Esophagus muscularis mucosa (tissue), 4 donors: ENCODE measurements around the gene ZFAND6. TPM values are rescaled to one million over a fixed set of nuclear protein-coding genes. Genes with fewer than 3 reads are reported as not detected.
"Not testable (repeated sequence)": the region's sequence is repeated elsewhere in the genome, so short reads cannot be mapped to it uniquely, and the experiment has no call there.

Source experiments
- DNase-seq: peaks from one replicate; pipeline ENCODE4 v3.0.0-alpha.2; 2017; ENCODE audit errors: extremely low spot score
- H3K27ac ChIP-seq, 4 donors: fragments of 200-600 bp; sonication (generic); replicated peaks in 1 of 4; 1 replicate in 3 of 4; 2 replicates in 1 of 4; pipeline ENCODE4 v1.5.1; 2016 to 2019; ENCODE audit warnings: mild to moderate bottlenecking in 1 of 4
- H3K27me3 ChIP-seq, 4 donors: fragments of 200-600 bp; sonication (generic); one replicate each; pipeline versions ENCODE4 v1.5.1 to v1.6.0; 2016 to 2019
- H3K36me3 ChIP-seq, 4 donors: fragments of 200-600 bp; sonication (generic); one replicate each; pipeline ENCODE4 v1.5.1; 2016 to 2019
- H3K4me1 ChIP-seq, 4 donors: fragments of 200-600 bp; sonication (generic); one replicate each; pipeline ENCODE4 v1.5.1; 2016 to 2019
- H3K4me3 ChIP-seq, 4 donors: fragments of 200-600 bp; sonication (generic); 1 replicate in 2 of 4; 2 replicates in 2 of 4; pipeline ENCODE4 v1.5.1; 2016 to 2019; ENCODE audit warnings: mild to moderate bottlenecking in 4 of 4, moderate library complexity in 1 of 4
- H3K9me3 ChIP-seq, 4 donors: fragments of 200-600 bp; sonication (generic); 1 replicate in 3 of 4; 2 replicates in 1 of 4; pipeline ENCODE4 v1.5.1; 2016 to 2019
- EP300 ChIP-seq: sonication (generic); formaldehyde crosslinking; IDR thresholded peaks from one replicate; pipeline ENCODE4 v1.6.1; 2017; ENCODE audit warnings: antibody characterized with exemption
- POLR2A ChIP-seq: fragments of 450-650 bp; IDR thresholded peaks from one replicate; pipeline ENCODE4 v1.6.1; 2017; ENCODE audit warnings: antibody characterized with exemption, moderate library complexity, mild to moderate bottlenecking, low read depth
- POLR2AphosphoS5 ChIP-seq, 2 donors: sonication (generic); formaldehyde crosslinking; IDR thresholded peaks; one replicate each; pipeline ENCODE4 v1.6.1; 2017; ENCODE audit warnings: antibody characterized with exemption in 2 of 2
- WGBS: methylation state at CpG from one replicate; pipeline ENCODE4 v1.1.5; 2018; 5-methylcytosine and 5-hydroxymethylcytosine counted together
- intact Hi-C: fragments of 100-400 bp; cut with DNase I; formaldehyde crosslinking; loops from one replicate; pipeline ENCODE4 v1.15.1; 2023
- total RNA-seq, 4 donors: library from RNA; depleted of rRNA; stranded (reverse); fragments of >200 nt; gene quantifications; one replicate each; pipeline versions ENCODE4 v1.1.0 to v1.2.1, GENCODE V29; 2016
- TF ChIP-seq, protein P1 (sequence below), 3 experiments: fragments of 200-600 bp in 2 of 3; fragments of 450-650 bp in 1 of 3; sonication (generic) in 2 of 3; IDR thresholded peaks; one replicate each; pipeline ENCODE4 v1.5.1; 2017 to 2019; ENCODE audit warnings: antibody characterized with exemption in 3 of 3, mild to moderate bottlenecking in 2 of 3, moderate library complexity in 1 of 3

The ZFAND6 gene
- total RNA-seq, 4 donors from 2014 or later = 80.2 to 134 (median 107) TPM

DNA sequence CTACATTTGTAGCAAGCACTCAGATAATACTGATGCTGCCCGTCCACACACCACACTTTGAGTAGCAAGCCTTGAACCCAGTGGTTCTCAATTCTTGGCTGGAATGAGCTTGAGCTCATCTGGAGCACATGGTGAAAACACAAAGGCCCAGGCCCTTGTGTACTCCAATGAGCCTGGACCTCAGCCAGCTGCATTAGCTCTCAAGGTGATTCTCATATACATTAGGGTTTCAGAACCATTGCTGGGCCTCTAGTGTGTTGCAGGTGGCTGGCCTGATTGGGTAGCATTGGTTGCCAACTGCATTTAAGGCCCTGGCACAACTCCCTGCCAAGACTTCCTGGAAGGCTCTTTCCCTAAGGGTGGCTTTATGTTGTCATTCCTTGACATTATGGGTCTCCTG is 23.4 kb upstream of the ZFAND6 start:
- Histone ChIP-seq H3K9me3 (no peaks in the 10 kb centered on the region), H3K27me3 (no peaks in the 10 kb centered on the region), H3K27ac (no peak overlapping the region), H3K36me3 (no peaks in the 10 kb centered on the region), H3K4me3 (no peak overlapping the region), H3K4me1 (peaks cover 0 to 11% (median 0%) of the 10 kb centered on the region in 4 donors)
- DNase-seq = no peak
- WGBS = 88% methylated on average over 1 of the region's 1 CpG
- TF ChIP-seq, protein P1, sequence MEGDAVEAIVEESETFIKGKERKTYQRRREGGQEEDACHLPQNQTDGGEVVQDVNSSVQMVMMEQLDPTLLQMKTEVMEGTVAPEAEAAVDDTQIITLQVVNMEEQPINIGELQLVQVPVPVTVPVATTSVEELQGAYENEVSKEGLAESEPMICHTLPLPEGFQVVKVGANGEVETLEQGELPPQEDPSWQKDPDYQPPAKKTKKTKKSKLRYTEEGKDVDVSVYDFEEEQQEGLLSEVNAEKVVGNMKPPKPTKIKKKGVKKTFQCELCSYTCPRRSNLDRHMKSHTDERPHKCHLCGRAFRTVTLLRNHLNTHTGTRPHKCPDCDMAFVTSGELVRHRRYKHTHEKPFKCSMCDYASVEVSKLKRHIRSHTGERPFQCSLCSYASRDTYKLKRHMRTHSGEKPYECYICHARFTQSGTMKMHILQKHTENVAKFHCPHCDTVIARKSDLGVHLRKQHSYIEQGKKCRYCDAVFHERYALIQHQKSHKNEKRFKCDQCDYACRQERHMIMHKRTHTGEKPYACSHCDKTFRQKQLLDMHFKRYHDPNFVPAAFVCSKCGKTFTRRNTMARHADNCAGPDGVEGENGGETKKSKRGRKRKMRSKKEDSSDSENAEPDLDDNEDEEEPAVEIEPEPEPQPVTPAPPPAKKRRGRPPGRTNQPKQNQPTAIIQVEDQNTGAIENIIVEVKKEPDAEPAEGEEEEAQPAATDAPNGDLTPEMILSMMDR (IDR thresholded peaks at IDR 0.05) = no peak
- TF ChIP-seq POLR2A = no peak
- no peak for TF ChIP-seq POLR2AphosphoS5 (IDR thresholded peaks at IDR 0.05)
- TF ChIP-seq EP300 = no peak
- intact Hi-C loops = no loop called here

DNA sequence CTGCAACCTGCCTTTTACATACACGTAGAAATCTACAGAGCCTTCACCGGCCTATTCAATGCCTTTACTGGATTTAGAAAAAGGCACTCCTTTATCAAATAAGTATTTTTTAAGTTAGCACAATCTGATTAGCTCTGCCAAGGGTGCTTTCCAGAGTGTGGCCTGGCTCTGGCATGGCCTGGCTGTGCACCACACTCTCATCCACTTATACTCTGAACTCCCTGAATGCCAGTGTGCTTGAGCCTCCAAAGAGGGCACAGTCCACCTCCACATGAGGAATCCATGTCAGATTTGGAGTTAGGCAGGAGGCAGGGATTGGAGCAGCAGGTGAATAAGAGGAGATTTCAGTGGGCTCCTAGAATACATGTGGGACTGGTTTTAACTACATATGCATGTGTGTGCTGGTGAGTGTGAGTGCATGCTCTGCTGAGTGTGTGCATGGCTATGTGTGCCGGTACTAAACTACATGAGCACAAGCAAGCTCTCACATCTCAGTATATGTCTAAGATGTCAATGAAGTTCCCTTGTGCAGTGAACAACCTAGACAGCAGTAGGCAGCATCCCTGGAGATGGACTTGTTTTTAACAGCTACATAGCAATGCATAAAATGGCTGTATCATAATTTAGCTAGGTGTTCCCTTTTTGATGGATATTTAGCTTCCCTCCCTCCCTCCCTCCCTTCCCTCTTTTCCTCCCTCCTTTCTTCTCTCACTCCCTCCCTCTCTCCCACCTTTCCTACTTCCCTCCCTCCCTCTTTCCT is 17.8 kb upstream of the ZFAND6 start:
- TF ChIP-seq POLR2AphosphoS5 (IDR thresholded peaks at IDR 0.05) (no peak), POLR2A (no peak), EP300 (no peak)
- TF ChIP-seq, protein P1 (IDR thresholded peaks at IDR 0.05) = no peak
- intact Hi-C loops = no loop called here

DNA sequence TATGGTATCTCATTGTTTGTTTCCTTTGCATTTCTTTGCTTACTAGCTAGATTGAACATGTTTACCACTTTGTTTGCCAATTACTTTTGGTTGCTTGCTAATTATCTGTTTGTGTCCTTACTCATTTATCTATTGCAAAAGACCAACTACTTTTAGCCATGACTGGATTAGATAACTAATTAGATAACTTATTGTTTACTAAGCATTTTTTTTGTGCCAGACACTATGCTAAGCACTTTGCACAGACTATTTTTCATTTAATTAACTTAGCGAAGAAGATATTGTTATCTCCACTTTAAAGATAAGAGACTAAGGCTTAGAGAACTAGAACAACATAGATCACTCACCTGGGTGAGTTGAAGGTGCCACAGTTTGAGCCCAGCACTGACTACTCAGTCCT is 16.9 kb upstream of the ZFAND6 start:
- Histone ChIP-seq H3K27ac (no peak overlapping the region), H3K36me3 (no peaks in the 10 kb centered on the region), H3K4me3 (no peak overlapping the region), H3K9me3 (no peaks in the 10 kb centered on the region), H3K4me1 (no peaks in the 10 kb centered on the region), H3K27me3 (no peaks in the 10 kb centered on the region)
- intact Hi-C loops = no loop called here
- DNase-seq = no peak
- 68% methylated on average over 1 of the region's 1 CpG for whole genome bisulfite sequencing
- no peak for TF ChIP-seq POLR2A
- TF ChIP-seq POLR2AphosphoS5 (IDR thresholded peaks at IDR 0.05) = no peak
- TF ChIP-seq EP300 = no peak
- TF ChIP-seq, protein P1 (IDR thresholded peaks at IDR 0.05) = no peak

More for the DNA sequence above, 17.8 kb upstream of the ZFAND6 start:
- H3K27me3 ChIP-seq = no peaks in the 10 kb centered on the region
- no peaks in the 10 kb centered on the region for H3K36me3 ChIP-seq
- no peaks in the 10 kb centered on the region for H3K4me1 ChIP-seq
- 94% methylated on average over 3 of the region's 3 CpGs for WGBS
- DNase-seq = peak; percentile 75
- H3K27ac ChIP-seq = no peak overlapping the region
- H3K4me3 ChIP-seq = no peak overlapping the region
- no peaks in the 10 kb centered on the region for H3K9me3 ChIP-seq

DNA sequence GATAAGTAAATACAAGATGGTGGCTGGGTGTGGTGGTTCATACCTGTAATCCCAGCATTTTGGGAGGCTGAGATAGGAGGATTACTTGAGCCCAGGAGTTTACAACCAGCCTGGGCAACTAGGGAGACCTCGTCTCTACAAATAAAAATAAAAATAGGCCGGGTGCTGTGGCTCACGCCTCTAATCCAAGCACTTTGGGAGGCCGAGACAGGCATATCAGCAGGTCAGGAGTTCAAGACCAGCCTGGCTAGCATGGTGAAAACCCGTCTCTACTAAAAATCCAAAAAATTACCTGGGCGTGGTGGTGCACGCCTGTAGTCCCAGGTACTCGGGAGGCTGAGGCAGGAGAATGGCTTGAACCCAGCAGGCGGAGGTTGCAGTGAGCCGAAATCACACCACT is 14.3 kb upstream of the ZFAND6 start:
- 94% methylated on average over 10 of the region's 10 CpGs for WGBS
- H3K9me3 ChIP-seq, intact Hi-C loops, H3K27me3 ChIP-seq, H3K4me1 ChIP-seq, H3K36me3 ChIP-seq, H3K4me3 ChIP-seq, H3K27ac ChIP-seq: not testable (repeated sequence)
- peak; percentile 57 for DNase-seq

DNA sequence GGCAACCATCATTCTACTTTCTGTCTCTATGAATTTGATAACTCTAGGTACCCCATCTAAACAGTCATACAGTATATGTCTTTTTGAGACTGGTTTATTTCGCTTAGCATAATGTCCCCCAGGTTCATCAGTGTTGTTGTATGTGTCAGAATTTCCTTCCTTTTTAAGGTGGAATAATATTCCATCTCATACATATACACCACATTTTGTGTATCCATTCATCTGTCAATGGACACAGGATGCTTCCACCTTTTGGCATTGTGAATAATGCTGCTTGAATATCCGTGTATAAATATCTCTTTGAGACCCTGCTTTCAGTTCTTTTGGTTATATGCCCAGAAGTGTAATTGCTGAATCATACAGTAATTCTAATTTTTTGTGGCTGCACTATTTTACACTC is 10.4 kb upstream of the ZFAND6 start:
- Histone ChIP-seq H3K4me3 (no peak overlapping the region), H3K9me3 (no peaks in the 10 kb centered on the region), H3K4me1 (no peaks in the 10 kb centered on the region), H3K27ac (no peak overlapping the region), H3K36me3 (no peaks in the 10 kb centered on the region), H3K27me3 (no peaks in the 10 kb centered on the region)
- 47% methylated on average over 2 of the region's 2 CpGs for WGBS
- DNase-seq = no peak
- TF ChIP-seq, protein P1 (IDR thresholded peaks at IDR 0.05) = no peak
- no peak for TF ChIP-seq POLR2A
- no peak for TF ChIP-seq EP300
- TF ChIP-seq POLR2AphosphoS5 (IDR thresholded peaks at IDR 0.05) = no peak
- intact Hi-C loops = no loop called here
